GM12875 (cell line): ENCODE results near the gene ZDHHC17.

ENCODE experiments used
- H3K4me3 ChIP-seq: one replicate; pipeline ENCODE4 v1.5.1; 2011; ENCODE audit warnings: low read depth, low read length, control low read depth
- TF ChIP-seq, protein P1 (sequence below): IDR thresholded peaks from 2 replicates; pipeline ENCODE4 v1.5.1; 2011; ENCODE audit warnings: low read depth, mild to moderate bottlenecking, control low read depth, inconsistent platforms, low read length, moderate library complexity, borderline replicate concordance; ENCODE audit not compliant: insufficient read depth

Gene ZDHHC17

DNA sequence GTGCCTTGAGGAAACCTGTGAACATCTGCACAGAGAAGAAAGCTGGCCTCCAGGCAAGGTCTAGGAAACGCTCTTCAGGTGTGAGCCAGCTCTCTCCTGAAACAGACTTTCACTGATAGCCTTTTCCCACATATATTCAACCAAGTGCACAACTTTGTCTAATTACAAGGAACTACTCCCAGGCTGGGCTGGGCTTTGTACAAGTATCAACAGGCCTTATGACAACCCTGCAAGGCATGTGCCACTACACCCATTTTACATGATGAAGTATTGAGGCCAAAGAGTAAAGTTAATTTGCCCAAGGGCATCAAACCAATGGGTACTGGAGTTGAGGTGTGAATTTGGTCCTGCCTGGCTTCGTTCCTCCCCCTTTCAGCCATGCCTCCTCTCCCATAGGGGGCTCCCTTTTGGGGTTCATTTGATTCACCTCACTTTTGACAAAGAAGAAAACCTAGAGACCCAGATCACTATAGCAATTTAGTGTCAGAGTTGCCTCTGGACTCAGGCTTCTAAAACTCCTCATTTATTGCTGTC is 112.8 kb downstream of the ZDHHC17 start:
- H3K4me3 ChIP-seq = no peak overlapping the region
- TF ChIP-seq, protein P1, sequence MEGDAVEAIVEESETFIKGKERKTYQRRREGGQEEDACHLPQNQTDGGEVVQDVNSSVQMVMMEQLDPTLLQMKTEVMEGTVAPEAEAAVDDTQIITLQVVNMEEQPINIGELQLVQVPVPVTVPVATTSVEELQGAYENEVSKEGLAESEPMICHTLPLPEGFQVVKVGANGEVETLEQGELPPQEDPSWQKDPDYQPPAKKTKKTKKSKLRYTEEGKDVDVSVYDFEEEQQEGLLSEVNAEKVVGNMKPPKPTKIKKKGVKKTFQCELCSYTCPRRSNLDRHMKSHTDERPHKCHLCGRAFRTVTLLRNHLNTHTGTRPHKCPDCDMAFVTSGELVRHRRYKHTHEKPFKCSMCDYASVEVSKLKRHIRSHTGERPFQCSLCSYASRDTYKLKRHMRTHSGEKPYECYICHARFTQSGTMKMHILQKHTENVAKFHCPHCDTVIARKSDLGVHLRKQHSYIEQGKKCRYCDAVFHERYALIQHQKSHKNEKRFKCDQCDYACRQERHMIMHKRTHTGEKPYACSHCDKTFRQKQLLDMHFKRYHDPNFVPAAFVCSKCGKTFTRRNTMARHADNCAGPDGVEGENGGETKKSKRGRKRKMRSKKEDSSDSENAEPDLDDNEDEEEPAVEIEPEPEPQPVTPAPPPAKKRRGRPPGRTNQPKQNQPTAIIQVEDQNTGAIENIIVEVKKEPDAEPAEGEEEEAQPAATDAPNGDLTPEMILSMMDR = no peak

DNA sequence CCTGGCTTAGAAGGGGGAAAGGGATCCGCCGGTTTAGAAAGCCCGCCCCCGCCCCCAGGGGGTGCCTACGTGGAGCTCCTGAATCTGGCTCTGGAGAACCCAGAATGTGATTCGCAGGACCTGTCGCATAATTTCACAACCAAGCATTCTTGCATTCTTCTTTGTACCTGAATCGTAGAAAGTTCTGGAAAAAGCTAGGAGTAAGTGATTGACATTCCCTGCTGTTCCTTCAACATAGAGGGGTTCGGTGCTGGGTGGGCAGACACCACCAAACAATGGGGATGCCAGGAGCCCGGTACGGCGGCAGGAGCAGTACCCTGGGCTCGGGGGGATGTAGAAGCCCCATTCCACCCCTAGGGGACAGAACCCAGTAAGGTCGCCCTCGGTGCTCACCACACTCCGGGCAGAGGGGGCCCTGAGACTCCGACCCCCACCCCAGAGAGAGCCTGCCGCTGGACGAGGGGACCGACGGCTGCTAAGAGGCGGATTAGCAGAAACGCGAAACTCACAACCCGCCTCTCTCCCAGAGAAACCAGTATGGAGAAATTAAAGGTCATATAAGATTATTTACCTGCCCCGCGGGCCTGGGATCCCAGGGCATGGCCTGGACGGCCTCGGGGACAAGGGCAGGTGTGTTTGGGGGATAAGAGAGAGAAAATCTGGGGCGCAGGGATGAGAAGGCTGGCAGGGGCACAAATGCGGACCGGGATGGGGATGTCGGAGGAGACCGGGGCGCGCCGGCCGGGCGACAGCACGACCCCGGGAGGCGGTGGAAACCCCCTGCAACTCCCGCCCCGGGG is 114.4 kb downstream of the ZDHHC17 start:
- TF ChIP-seq, protein P1 = peak; percentile 38; the same call in 1 of the 2 replicates
- peak overlapping the region; percentile 67 for H3K4me3 ChIP-seq

DNA sequence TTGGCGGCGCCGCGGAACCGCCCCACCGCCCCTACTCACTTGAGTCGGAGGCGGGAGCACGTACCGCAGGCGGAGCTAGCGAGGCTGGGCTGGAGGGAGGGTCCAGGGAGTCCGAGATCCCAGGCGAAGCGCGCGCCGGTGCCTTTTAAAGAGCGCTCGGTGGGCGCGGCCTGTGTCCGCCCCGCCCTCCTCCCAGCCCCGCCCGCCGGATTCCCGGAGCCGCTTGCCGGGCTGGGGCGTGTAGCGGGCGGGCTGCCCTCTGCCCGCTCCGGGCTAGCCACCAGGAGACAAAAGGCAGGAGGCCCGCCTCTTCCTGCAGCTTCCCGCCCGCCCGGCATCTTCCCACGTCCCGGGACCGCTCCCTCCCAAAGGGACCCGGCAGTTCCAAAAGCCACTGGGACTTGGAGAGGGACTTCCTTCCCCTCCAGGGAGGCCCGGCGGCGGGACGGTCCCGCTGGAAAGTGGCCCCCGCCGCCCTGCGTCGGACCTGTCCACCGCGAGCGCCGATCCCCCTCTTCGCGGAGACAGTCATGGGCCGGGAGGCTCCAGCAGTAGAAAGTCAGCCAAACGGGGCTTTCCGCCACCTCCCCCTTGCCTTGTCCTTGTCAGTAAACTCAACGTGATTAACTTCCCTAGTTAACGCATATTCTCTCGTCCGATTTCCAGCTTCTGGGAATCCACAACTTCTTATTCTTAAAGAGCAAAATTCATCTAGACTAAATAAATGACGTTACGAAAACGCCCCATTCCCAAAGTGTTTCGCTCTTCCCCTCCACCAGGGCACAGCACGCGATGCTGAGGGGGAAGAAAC is 115.2 kb downstream of the ZDHHC17 start, which contains the start of gene CSRP2:
Gene CSRP2 (minus strand): TSS at position 121 of the 811 bp plus-strand sequence. CDS start 12,759 bp downstream, outside the sequence.
- TF ChIP-seq, protein P1 = no peak
- H3K4me3 ChIP-seq = peak within 1 kb of the TSS; percentile 67

DNA sequence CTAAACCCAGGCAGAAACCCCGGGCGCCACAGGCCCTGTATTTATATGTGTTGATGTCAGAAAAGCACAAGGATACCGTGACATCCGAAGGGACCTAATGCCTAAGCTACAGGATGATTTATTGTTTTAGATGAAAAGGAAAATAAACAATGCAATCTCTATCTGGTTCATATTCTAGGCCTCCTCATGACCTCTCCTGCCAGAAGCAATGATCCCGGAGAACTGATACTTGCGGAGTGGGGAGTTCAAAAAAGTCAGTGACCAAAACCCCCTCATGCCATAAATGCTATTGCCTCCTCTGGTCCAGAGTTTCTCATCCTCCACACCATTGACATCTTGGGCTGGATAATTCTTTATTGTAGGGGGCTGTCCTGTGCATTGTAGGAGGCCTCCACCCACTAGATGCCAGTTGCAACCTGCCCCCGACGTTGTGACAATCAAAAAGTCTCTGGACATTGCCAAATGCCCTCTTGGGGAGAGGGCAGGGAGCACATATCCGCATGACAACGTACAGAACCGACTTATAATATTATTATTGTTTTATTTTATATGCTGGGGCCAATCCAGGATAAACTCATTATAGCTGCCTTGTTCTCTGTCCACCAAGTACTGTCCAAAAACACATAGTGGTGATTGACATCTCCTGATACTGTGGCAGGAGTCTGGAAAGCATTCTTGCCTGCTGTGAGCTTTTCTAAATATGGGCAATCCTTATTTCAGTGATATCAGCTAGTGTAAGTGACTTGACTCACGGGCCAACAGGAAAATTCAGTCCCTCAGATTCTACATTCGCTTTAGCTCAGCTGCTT is 116.0 kb downstream of the ZDHHC17 start:
- TF ChIP-seq, protein P1 = no peak
- H3K4me3 ChIP-seq = no peak overlapping the region

DNA sequence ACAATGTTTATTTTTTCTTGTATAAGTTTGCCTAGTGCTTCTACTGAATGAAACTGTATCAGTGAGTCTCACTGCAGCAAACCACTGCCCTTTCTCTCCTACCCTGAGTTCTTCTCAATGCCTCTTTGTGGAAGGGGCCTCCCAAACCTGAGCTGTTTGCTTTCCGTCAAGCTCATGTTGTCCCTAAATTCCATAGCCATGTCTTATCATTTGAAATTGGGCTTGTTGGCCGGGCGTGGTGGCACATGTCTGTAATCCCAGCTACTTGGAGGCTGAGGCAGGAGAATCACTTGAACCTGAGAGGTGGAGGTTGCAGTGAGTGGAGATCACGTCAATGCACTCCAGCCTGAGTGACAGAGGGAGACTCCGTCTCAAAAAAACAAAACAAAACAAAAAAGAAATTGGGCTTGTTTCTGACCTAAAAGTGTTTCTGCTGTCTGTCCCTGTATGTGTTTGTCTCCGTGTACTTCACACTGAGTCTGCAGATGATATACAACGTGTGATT is 116.7 kb downstream of the ZDHHC17 start:
- TF ChIP-seq, protein P1 = no peak
- no peak overlapping the region for H3K4me3 ChIP-seq

DNA sequence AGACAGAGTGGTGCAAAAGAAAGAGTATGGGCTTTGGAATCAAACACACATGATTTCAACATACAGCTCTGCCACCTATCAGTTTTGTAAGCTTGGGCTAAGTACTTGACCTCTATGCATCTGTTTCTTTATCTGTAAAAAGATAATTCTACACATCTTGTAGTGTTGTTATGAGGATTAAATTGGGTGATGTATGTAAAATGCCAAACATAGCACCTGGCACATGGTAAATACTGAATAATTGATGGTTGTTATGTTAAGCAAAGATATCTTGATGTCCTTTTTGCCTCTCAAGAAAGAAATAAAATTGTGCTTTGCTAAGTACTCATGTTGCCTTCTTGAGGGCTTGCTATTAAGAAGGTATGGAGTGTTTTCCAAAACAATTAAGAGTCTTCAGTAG is 117.2 kb downstream of the ZDHHC17 start:
- no peak overlapping the region for H3K4me3 ChIP-seq
- TF ChIP-seq, protein P1 = no peak
